Liver (tissue), 3 donors: ENCODE measurements around the gene GGCT.

Source experiments
- ATF3 ChIP-seq: IDR thresholded peaks from 2 replicates; pipeline ENCODE4 v1.6.1; 2016; ENCODE audit warnings: antibody characterized with exemption
- CTCF ChIP-seq: fragments of 150-350 bp; IDR thresholded peaks from 2 replicates; pipeline ENCODE4 v1.5.1; 2017; ENCODE audit warnings: improper control_type of control experiment, low read depth, low read length; ENCODE audit not compliant: missing input control
- EGR1 ChIP-seq, 2 donors: IDR thresholded peaks; 2 replicates each; pipeline ENCODE4 v1.6.1; 2016 to 2018; ENCODE audit warnings: antibody characterized with exemption in 2 of 2, low read depth in 2 of 2
- GABPA ChIP-seq, 2 donors: IDR thresholded peaks in 1 of 2; conservative IDR thresholded peaks in 1 of 2; 2 replicates each; pipeline ENCODE4 v1.6.1; 2016; ENCODE audit warnings: antibody characterized with exemption in 2 of 2, mild to moderate bottlenecking in 1 of 2, moderate library complexity in 1 of 2
- JUND ChIP-seq, 2 donors: IDR thresholded peaks; 2 replicates each; pipeline ENCODE4 v1.6.1; 2016; ENCODE audit warnings: antibody characterized with exemption in 2 of 2
- MAX ChIP-seq: IDR thresholded peaks from 2 replicates; pipeline ENCODE4 v1.6.1; 2016; ENCODE audit warnings: antibody characterized with exemption
- RAD21 ChIP-seq, 2 donors: IDR thresholded peaks; 2 replicates each; pipeline ENCODE4 v1.6.1; 2016; ENCODE audit warnings: antibody characterized with exemption in 2 of 2, mild to moderate bottlenecking in 2 of 2
- REST ChIP-seq: IDR thresholded peaks from 2 replicates; pipeline ENCODE4 v1.6.1; 2016; ENCODE audit warnings: antibody characterized with exemption, mild to moderate bottlenecking
- TAF1 ChIP-seq: conservative IDR thresholded peaks from 2 replicates; pipeline ENCODE4 v1.6.1; 2016; ENCODE audit warnings: antibody characterized with exemption, mild to moderate bottlenecking
- YY1 ChIP-seq: IDR thresholded peaks from 2 replicates; pipeline ENCODE4 v1.6.1; 2016; ENCODE audit warnings: antibody characterized with exemption, mild to moderate bottlenecking
- donor health status: healthy.
- donor health status: healthy.

GRCh38 chr7:30472784-30473775 is 31.5 kb downstream of the GGCT start:
- TF ChIP-seq CTCF (no peak), REST (no peak), TAF1 (no peak), EGR1 (IDR thresholded peaks at IDR 0.05; ENCODE audit: low read depth in 2 of 2) (no peak), JUND (IDR thresholded peaks at IDR 0.05) (no peak), GABPA (IDR thresholded peaks at IDR 0.05 in 1 of 2, conservative IDR thresholded peaks at IDR 0.05 in 1 of 2) (no peak), RAD21 (IDR thresholded peaks at IDR 0.05) (no peak), YY1 (no peak), ATF3 (no peak), MAX (no peak)
